ENCODE results near the gene SEC24A. TPM values are rescaled to one million over a fixed set of nuclear protein-coding genes. Genes with fewer than 3 reads are reported as not detected.
"Not testable (repeated sequence)": the region's sequence is repeated elsewhere in the genome, so short reads cannot be mapped to it uniquely, and the experiment has no call there.

SEC24A gene
- 24.8 TPM for total RNA-seq

DNA sequence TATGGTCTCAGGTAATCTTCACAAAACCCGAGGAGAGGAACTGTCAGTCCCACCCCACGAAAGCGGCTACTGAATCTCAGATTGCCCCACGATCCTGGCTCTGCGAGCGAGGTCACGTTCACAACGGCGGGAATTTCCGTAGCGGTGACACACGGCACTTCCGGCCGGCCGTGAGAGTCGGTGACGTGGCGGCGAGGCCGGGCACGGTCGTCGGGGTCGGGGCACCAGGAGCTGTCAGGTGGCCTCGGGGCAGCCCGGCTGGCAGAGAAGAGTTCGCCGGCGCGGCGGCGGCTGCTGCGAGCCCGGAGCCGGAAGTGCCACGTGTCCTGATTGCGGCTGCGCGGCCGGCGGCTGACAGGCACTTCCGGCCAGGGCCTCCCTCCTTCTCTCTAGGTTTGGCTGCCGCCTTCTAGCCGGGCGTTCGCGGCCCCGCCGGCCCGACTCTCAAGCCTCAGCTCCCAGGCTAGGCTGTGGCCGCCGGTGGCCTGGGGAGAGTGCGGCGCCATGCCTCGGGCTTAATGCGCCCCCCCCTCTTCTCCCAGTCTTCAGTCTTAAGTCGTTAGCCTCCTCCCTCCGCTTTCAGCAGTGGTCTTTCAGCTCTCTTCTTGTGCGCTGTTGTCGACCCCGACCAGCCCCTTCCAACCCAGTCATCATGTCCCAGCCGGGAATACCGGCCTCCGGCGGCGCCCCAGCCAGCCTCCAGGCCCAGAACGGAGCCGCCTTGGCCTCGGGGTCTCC is at the start of gene SEC24A:
Gene SEC24A, plus strand, starts transcription at position 361 of the 738 bp plus-strand sequence. Its CDS starts 292 bp downstream, at position 653.
- DNase-seq = peak; percentile 63

GRCh38 chr5:134599820-134600219 is 48.8 kb upstream of the SEC24A start:
- not testable (repeated sequence) for DNase-seq

- DNase-seq = no peak
Observed at GRCh38 chr5:134600600-134600999, 48.0 kb upstream of the SEC24A start.

DNA sequence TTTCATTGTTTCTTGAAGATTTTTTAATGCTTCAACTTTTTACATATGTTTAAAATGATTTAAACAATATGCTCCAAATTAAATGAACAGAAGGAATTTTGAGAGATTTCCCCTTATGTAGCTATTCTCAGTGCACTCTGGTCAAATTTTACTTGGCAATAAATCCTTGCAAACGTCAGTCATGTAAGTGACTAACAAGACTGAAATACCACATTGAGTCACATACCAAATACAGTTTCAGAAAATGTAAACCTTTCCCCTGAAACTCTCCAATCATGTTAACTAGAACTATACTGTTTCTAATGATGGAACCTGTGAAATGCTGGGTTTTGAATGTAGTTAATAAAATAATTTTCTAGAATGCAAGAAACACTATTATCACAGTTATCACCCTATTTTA is 45.5 kb upstream of the SEC24A start:
- DNase-seq = peak; percentile 38

- DNase-seq = no peak
Observed at GRCh38 chr5:134604908-134605307, 43.7 kb upstream of the SEC24A start.

- no peak for DNase-seq
Observed at GRCh38 chr5:134606726-134607125, 41.9 kb upstream of the SEC24A start.

DNA sequence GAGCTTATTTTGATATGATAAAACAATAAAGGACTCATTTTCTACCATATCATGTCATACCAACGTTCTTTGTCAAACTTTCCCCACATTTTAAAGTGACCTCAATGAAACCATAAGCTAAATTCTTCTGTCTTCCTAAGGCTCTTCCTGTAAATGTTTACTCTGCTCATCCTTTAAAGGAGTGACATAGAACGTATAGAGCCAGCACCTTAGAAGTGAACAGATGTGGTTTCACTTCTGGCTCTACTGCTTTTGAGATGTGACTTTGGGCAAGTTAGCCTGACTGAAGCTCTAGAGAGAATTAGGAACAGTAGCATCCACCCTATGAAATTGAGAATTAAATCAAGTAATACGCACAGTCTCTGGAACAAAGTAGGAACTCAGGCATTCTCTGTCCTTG is 40.0 kb upstream of the SEC24A start:
- DNase-seq = no peak

- DNase-seq = no peak
Observed at GRCh38 chr5:134609232-134609851, 39.2 kb upstream of the SEC24A start.

GRCh38 chr5:134610725-134611124 is 37.9 kb upstream of the SEC24A start:
- no peak for DNase-seq

GRCh38 chr5:134611515-134611914 is 37.1 kb upstream of the SEC24A start:
- DNase-seq = no peak

GRCh38 chr5:134614450-134615085 is 34.0 kb upstream of the SEC24A start:
- no peak for DNase-seq

DNA sequence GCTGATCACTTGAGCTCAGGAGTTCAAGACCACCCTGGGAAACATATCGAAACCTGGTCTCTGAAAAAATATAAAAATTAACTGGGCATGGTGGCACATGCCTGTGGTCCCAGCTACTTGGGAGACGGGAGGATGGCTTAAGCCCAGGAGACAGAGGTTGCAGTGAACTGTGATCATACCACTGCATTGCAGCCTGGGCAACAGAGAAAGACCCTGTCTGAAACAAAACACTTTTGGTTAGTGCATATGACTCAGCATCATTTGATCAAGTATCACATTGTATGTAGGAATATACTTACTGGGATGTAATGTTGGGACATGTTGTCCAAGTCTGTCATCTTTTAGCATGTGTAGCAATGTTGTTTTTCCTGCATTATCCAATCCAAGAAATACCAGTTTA is 28.0 kb upstream of the SEC24A start:
- DNase-seq = no peak

- DNase-seq = no peak
Observed at GRCh38 chr5:134625559-134625958, 23.0 kb upstream of the SEC24A start.

DNA sequence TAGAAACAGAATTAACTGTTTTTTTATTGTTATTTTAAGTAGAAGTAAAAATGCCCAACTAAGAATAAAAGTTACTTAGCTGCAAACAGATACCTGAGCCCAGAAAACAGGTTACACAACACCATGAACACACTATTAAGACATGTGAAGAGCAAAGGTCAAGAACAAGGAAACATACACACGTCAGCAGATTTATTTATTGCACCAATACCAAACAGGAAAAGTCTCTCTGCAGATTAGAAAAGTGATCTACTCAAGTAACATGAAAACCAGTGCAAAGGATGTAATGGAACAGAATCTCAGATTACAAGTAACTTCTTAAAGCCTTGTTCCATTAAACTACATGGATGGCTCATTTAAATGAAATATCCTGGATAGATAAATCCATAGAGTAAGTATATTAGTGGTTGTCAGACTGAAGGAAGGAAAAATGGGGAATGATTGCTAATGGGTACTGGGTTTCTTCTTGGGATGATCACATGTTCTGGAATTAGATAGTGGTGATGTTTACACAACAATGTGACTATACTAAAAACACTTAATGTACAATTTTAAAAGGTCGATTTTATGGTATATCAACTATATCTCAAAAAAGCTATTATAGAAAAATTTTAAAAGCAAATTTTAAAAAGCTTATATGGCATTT is 22.1 kb upstream of the SEC24A start:
- DNase-seq = no peak

- DNase-seq = no peak
Observed at GRCh38 chr5:134634227-134634626, 14.4 kb upstream of the SEC24A start.

GRCh38 chr5:134635366-134635765 is 13.2 kb upstream of the SEC24A start:
- not testable (repeated sequence) for DNase-seq

DNA sequence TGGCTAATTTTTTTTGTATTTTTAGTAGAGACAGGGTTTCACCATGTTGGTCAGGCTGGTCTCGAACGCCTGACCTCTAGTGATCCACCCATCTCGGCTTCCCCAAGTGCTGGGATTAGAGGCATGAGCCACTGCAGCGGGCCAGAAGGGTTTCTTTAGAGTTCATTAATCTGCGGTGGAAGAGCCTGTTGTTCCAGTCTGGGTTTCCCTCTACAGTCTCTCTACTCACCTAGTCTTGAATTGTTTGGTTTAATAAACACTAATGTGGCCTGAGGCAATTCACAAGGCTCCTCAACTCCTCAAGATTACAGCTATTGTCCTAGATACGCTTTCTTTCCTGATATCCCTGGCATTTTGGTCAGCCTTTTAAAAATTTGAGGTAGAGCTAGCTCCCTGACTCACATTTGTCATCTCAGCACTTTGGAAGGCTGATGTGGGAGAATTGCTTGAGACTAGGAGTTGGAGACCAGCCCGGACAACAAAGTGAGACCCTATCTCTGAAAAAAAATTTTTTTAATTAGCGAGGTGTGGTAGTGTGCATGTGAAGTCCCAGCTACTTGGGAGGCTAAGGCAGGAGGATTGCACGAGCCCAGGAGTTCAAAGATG is 11.4 kb upstream of the SEC24A start:
- DNase-seq = no peak

DNA sequence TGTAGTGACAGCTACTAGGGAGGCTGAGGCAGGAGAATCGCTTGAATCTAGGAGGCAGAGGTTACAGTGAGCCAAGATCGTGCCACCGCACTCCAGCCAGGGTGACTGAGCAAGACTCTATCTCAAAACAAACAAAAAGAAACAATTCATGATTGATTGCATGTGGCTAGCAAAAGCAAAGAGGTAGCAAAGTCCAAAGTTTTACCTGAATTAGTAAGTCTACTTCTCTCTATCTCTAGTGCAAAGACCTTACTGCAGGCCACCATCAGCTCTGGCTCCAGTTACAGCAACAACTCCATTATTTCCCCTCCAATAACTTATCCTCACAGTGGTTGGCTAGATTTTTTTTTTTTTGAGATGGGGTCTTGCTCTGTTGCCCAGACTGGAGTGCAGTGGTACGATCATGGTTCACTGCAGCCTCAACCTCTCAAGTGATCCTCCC is 9.8 kb upstream of the SEC24A start:
- no peak for DNase-seq

DNA sequence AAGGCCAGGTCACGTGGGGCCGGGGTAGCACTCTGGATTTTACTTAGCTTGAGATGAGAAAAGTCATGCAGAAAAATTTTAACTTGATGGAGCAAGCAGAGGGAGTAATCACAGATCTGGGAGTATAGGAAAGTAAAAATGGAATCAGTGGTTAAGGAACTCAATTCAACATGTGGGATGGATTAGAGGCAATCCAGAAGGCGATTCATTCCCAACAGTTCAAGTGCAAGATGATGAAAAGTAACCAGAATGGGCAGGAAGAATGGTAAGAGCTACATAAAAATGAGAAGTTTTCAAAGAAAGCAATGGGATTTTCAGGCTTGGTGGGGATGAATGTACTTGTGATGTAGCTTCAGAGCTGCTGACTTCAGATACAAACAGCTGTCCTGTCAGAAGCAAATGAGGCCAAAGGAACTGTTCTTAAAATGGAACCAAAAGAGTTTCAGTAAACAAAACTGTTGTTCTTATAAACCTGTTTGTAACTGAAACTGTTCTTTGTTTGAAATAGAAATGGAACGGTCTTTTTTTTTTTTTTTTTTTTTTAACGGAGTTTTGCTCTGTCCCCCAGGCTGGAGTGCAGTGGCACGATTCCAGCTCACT is 5.6 kb upstream of the SEC24A start:
- DNase-seq = peak; percentile 4

GRCh38 chr5:134647750-134648424 is 698 bp upstream of the SEC24A start:
- peak; percentile 54 for DNase-seq

DNA sequence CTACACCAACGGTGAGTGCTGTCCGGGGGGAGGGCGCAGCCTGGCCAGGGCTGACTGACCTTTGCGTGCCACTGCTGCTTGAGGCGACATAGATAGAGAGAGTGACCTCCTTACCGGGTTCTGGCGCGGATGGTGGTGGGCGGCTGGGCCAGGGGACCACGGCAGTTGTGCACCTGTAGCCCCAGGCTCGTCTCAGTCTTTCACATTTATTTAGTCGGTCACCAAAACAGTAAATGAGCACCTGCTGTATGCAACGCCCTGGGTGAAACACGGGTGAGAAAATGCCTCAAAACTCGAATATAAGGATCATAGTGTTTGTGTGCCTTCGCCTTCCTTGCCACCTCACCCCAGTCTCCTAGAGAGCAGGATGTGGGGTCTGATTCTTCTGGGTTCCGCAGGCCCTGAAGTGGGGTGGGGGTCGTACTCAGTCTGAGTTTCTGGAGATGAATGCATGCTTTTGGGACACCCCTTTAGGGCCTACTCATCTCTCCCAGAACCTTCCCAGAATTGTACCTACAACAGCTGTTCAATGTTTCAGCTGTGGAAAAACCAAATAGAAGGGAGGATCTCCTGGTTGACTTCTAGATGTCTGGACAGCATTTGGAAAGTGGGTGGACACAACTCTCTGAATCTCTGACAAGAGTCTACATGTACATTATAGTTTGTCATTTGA is 714 bp downstream of the SEC24A start:
- DNase-seq = no peak
